Femur (tissue), 1 donor: ENCODE results near the gene FAM227A.

Experiments used
- DNase-seq: peaks from one replicate; pipeline ENCODE4 v3.0.0-alpha.2; 2017

The FAM227A gene

DNA sequence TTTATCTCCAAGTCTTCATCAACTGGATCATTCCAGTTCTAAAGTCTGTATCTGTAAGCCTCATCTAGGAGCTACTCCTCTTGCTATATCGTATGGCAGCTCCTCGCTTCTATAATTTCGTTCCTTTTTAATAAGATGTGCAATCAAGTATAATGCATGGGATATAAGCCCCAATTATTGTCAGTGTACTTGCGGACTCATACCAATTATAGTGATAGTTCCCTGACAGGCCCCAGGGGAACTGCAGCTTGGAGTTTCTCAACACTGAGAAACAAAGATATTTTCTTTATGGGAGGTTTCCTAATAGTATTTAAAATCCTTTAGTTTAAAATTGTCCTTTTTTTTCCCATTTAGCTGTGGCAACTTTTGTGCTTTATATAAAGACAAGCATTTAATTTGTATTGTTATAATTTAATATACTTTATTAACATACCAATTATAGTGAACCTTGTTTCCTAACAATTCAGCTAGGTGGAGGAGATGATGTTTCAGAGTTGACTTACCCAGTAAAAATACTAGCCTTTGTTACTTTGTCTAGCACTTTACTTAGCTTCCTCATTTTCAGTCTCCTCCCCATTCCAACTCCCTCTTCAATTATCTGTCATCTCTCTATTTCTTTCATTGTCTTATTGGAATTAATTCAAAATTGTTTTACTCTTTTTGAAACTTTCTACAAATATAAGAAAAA lies 124.8 kb downstream of the FAM227A start:
- no peak for DNase-seq
